Kidney epithelial cell (primary cell): ENCODE data around the gene PCBD2. TPM values are rescaled to one million over a fixed set of nuclear protein-coding genes. Genes with fewer than 3 reads are reported as not detected.
A peak's percentile ranks its signal among the peaks of the same experiment; 100 is the strongest.
"Not testable (repeated sequence)": the region's sequence is repeated elsewhere in the genome, so short reads cannot be mapped to it uniquely, and the experiment has no call there.

Source experiments
- DNase-seq: peaks from one replicate; pipeline ENCODE4 v3.0.0-alpha.2; 2010; ENCODE audit warnings: low read depth
- H3K27me3 ChIP-seq: 2 replicates; pipeline ENCODE4 v1.6.0; 2011; ENCODE audit warnings: low read length; ENCODE audit not compliant: control insufficient read depth, insufficient read depth
- H3K36me3 ChIP-seq: 2 replicates; pipeline ENCODE4 v1.5.1; 2011; ENCODE audit warnings: low read length; ENCODE audit not compliant: control insufficient read depth, insufficient read depth
- H3K4me3 ChIP-seq: 2 replicates; pipeline ENCODE4 v1.5.1; 2011; ENCODE audit warnings: low read depth, mild to moderate bottlenecking, control low read depth, low read length
- CTCF ChIP-seq: IDR thresholded peaks from 2 replicates; pipeline ENCODE4 v1.5.1; 2011; ENCODE audit warnings: mild to moderate bottlenecking, moderate library complexity, low read length, control low read depth, inconsistent platforms; ENCODE audit not compliant: insufficient read depth, poor library complexity, severe bottlenecking
- total RNA-seq: library from RNA; depleted of rRNA; stranded (reverse); fragments of >200 nt; gene quantifications from 2 replicates; pipeline ENCODE4 v1.2.3, GENCODE V29; 2015

Gene PCBD2
- total RNA-seq, 1 donor from 2014 or later, result 12.0 TPM

GRCh38 chr5:134874831-134875655, 29.9 kb upstream of the PCBD2 start:
- TF ChIP-seq CTCF, result no peak
- Histone ChIP-seq H3K4me3 (peak overlapping the region; percentile 90), H3K36me3 (no peaks in the 10 kb centered on the region), H3K27me3 (no peaks in the 10 kb centered on the region)
- DNase-seq, result peak; percentile 42

- Histone ChIP-seq H3K27me3 (no peaks in the 10 kb centered on the region), H3K36me3 (no peaks in the 10 kb centered on the region), H3K4me3 (no peak overlapping the region)
- no peak for TF ChIP-seq CTCF
- no peak for DNase-seq
Observed at GRCh38 chr5:134877159-134877558, 27.8 kb upstream of the PCBD2 start.

GRCh38 chr5:134878403-134878802, 26.5 kb upstream of the PCBD2 start:
- Histone ChIP-seq H3K4me3 (no peak overlapping the region), H3K36me3 (no peaks in the 10 kb centered on the region), H3K27me3 (no peaks in the 10 kb centered on the region)
- DNase-seq, result no peak
- TF ChIP-seq CTCF, result no peak

- no peak overlapping the region for H3K4me3 ChIP-seq
- no peak for TF ChIP-seq CTCF
- no peaks in the 10 kb centered on the region for H3K27me3 ChIP-seq
- DNase-seq, result no peak
- no peaks in the 10 kb centered on the region for H3K36me3 ChIP-seq
Observed at GRCh38 chr5:134879456-134879855, 25.5 kb upstream of the PCBD2 start.

- not testable (repeated sequence) for H3K27me3 ChIP-seq, H3K36me3 ChIP-seq, DNase-seq, H3K4me3 ChIP-seq
Observed at GRCh38 chr5:134880937-134881336, 24.0 kb upstream of the PCBD2 start.

- H3K27me3 ChIP-seq, H3K4me3 ChIP-seq, H3K36me3 ChIP-seq, DNase-seq: not testable (repeated sequence)
Observed at GRCh38 chr5:134881711-134882110, 23.2 kb upstream of the PCBD2 start.

GRCh38 chr5:134887593-134888159, 17.3 kb upstream of the PCBD2 start:
- Histone ChIP-seq H3K4me3 (no peak overlapping the region), H3K36me3 (no peaks in the 10 kb centered on the region), H3K27me3 (no peaks in the 10 kb centered on the region)
- no peak for DNase-seq
- TF ChIP-seq CTCF, result no peak
